ENCODE measurements around the gene KRTAP4-8. TPM values are rescaled to one million over a fixed set of nuclear protein-coding genes. Genes with fewer than 3 reads are reported as not detected.
A peak's percentile ranks its signal among the peaks of the same experiment; 100 is the strongest.
"Not testable (repeated sequence)": the region's sequence is repeated elsewhere in the genome, so short reads cannot be mapped to it uniquely, and the experiment has no call there.

Gene KRTAP4-8
- total RNA-seq, 1 experiment from 2014 or later: not detected

DNA sequence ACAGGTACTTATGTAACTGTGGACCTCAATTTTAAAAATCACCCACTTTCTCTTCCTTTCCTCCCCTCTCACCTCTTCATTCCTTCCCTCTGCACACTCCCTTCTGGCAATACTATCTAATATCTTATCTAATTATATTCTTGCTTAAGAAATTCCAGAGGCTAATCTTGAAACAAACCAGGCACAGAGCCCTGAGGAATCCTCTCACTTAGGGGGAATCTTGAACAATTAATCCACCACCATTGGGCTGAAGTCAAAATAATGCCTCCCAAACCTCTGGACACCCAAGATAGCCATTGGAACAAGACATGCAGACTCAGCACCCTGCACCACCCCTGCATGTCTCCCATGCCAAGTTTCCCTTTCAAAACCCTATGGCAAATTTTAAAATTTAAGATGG lies 43.4 kb upstream of the KRTAP4-8 start:
- no peaks in the 10 kb centered on the region for H3K27me3 ChIP-seq (ENCODE audit: low read length)
- no peaks in the 10 kb centered on the region for H3F3A ChIP-seq (ENCODE audit: low read length, unreplicated experiment)
- intact Hi-C loops (cut with micrococcal nuclease): no loop called here
- no peaks in the 10 kb centered on the region for H3K79me2 ChIP-seq (ENCODE audit: low read length)
- ATAC-seq: no peak
- H2AFZ ChIP-seq (ENCODE audit: low read length): no peak overlapping the region
- TF ChIP-seq, protein P1, sequence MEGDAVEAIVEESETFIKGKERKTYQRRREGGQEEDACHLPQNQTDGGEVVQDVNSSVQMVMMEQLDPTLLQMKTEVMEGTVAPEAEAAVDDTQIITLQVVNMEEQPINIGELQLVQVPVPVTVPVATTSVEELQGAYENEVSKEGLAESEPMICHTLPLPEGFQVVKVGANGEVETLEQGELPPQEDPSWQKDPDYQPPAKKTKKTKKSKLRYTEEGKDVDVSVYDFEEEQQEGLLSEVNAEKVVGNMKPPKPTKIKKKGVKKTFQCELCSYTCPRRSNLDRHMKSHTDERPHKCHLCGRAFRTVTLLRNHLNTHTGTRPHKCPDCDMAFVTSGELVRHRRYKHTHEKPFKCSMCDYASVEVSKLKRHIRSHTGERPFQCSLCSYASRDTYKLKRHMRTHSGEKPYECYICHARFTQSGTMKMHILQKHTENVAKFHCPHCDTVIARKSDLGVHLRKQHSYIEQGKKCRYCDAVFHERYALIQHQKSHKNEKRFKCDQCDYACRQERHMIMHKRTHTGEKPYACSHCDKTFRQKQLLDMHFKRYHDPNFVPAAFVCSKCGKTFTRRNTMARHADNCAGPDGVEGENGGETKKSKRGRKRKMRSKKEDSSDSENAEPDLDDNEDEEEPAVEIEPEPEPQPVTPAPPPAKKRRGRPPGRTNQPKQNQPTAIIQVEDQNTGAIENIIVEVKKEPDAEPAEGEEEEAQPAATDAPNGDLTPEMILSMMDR (conservative IDR thresholded peaks at IDR 0.05; ENCODE audit: low read depth, low read length): no peak
- TF ChIP-seq EZH2 (IDR thresholded peaks at IDR 0.05; ENCODE audit: low read length, unreplicated experiment) (no peak), EZH2phosphoT487 (IDR thresholded peaks at IDR 0.05; ENCODE audit: borderline replicate concordance, low read length) (no peak)
- H3K27ac ChIP-seq (ENCODE audit: low read length): peak overlapping the region; percentile 64
- peaks cover 6% of the 10 kb centered on the region; the same call in 1 of the 2 replicates for H3K9me3 ChIP-seq (ENCODE audit: low read length)
- H3K4me2 ChIP-seq (ENCODE audit: low read length): no peak overlapping the region
- ChIA-PET CTCF (no interaction called here), POLR2A (ENCODE audit: unreplicated experiment) (interaction anchor here (0.5 kb wide), 2 partner anchors 224 to 833 kb away, joined by 3 to 6 read pairs; no protein-coding TSS in a partner anchor)
- H4K20me1 ChIP-seq (ENCODE audit: low read length): no peaks in the 10 kb centered on the region
- no TSS peak for BruUV-seq (replicated peaks)
- no peak overlapping the region for H3K9ac ChIP-seq (ENCODE audit: low read length)
- no peak for DNase-seq
- peaks cover 14% of the 10 kb centered on the region; the same call in 1 of the 2 replicates for H3K4me1 ChIP-seq (ENCODE audit: insufficient read depth, low read length)
- no peak overlapping the region for H3K4me3 ChIP-seq (ENCODE audit: low read length)
- H3K36me3 ChIP-seq (ENCODE audit: low read depth, low read length): peaks cover 3% of the 10 kb centered on the region; the same call in 1 of the 2 replicates
- H3K9me2 ChIP-seq (replicated peaks; ENCODE audit: low read length): no peaks in the 10 kb centered on the region

DNA sequence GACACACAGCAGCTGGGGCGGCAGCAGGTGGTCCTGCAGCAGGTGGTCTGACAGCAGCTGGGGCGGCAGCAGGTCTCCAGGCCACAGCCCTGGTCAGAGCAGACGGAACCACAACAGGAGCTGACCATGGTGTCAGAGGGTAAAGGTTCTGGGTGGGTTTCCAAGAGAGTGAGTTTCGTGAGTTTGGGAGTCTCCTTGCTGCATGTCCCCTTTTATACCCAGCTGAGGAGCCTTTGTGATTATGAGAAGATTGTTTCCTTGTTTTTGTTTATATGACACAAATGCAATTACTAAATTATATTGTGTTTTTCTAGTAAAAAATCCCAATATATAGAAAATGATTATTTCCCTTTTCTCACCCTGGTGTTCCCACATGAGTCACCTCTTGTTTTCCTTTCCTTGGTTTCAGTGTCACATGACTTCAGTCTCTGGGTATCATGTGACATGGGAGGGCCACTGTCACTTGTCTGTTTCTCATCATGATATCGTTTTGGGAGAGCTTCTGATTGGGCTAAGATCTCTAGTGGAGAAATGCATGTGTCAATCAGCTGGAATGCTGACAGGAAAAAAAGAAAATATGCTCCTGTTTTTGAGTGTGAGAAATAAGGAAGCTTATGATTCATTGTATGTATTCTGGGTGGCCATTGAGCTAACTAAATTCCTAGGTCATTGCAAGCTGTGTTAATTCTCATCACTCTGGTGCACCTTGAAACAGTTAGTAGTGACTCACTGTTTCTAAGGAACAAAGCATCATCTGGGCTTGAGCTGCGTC lies 42.6 kb upstream of the KRTAP4-8 start, which contains the start of gene KRTAP4-6:
Gene KRTAP4-6 (minus strand): TSS at position 185 of the 772 bp plus-strand sequence. CDS start 57 bp downstream, at position 128.
- H4K20me1 ChIP-seq (ENCODE audit: low read length): no peaks in the 10 kb centered on the region
- no TSS peak for BruUV-seq (replicated peaks)
- H3K9me2 ChIP-seq (replicated peaks; ENCODE audit: low read length): no peaks in the 10 kb centered on the region
- DNase-seq (peak; percentile 86), ATAC-seq (peak; percentile 76)
- H3K36me3 ChIP-seq (ENCODE audit: low read depth, low read length): peaks cover 3% of the 10 kb centered on the region; the same call in 1 of the 2 replicates
- CTCF ChIA-PET: interaction anchor here (0.7 kb wide), 1 partner anchor 218 kb away, joined by 4 read pairs; no protein-coding TSS in a partner anchor
- H3K9ac ChIP-seq (ENCODE audit: low read length): 0 out of 2 replicates have a peak within 1 kb of the TSS, but pooled peaks have one; percentile 8
- POLR2A ChIA-PET (ENCODE audit: unreplicated experiment): interaction anchor here (0.5 kb wide), 2 partner anchors 223 to 834 kb away, joined by 3 to 6 read pairs; no protein-coding TSS in a partner anchor
- no peak within 1 kb of the TSS for H3K4me3 ChIP-seq (ENCODE audit: low read length)
- peaks cover 14% of the 10 kb centered on the region; the same call in 1 of the 2 replicates for H3K4me1 ChIP-seq (ENCODE audit: insufficient read depth, low read length)
- H3F3A ChIP-seq (ENCODE audit: low read length, unreplicated experiment): no peaks in the 10 kb centered on the region
- no peak within 1 kb of the TSS for H2AFZ ChIP-seq (ENCODE audit: low read length)
- H3K4me2 ChIP-seq (ENCODE audit: low read length): no peak within 1 kb of the TSS
- H3K79me2 ChIP-seq (ENCODE audit: low read length): no peaks in the 10 kb centered on the region
- H3K27me3 ChIP-seq (ENCODE audit: low read length): no peaks in the 10 kb centered on the region
- peaks cover 6% of the 10 kb centered on the region; the same call in 1 of the 2 replicates for H3K9me3 ChIP-seq (ENCODE audit: low read length)
- H3K27ac ChIP-seq (ENCODE audit: low read length): peak within 1 kb of the TSS; percentile 64
- intact Hi-C loops (cut with micrococcal nuclease): loop anchor here (1.0 kb wide), 1 partner anchor 8 kb away; no protein-coding TSS in a partner anchor
- TF ChIP-seq EZH2phosphoT487 (IDR thresholded peaks at IDR 0.05; ENCODE audit: borderline replicate concordance, low read length): no peak
- no peak for TF ChIP-seq EZH2 (IDR thresholded peaks at IDR 0.05; ENCODE audit: low read length, unreplicated experiment)
- TF ChIP-seq, protein P1 (conservative IDR thresholded peaks at IDR 0.05; ENCODE audit: low read depth, low read length): no peak

DNA sequence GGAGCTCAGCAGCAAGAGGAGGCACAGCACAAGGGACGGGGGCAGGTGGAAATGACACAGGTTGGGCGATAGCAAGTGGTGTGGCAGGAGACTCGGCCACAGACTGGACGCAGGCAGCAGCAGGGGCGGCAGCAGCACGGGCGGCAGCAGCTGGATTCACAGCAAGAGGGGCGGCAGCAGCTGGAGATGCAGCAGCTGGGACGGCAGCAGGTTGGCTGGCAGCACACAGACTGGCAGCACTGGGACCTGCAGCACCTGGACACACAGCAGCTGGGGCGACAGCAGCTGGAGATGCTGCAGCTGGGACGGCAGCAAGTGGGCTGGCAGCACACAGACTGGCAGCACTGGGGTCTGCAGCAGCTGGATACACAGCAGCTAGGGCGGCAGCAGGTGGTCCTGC lies 41.9 kb upstream of the KRTAP4-8 start:
- H3F3A ChIP-seq (ENCODE audit: low read length, unreplicated experiment); H2AFZ ChIP-seq (ENCODE audit: low read length); H3K4me3 ChIP-seq (ENCODE audit: low read length); DNase-seq; POLR2A ChIA-PET (ENCODE audit: unreplicated experiment); H3K9me3 ChIP-seq (ENCODE audit: low read length); H3K36me3 ChIP-seq (ENCODE audit: low read depth, low read length); H3K9ac ChIP-seq (ENCODE audit: low read length); H3K79me2 ChIP-seq (ENCODE audit: low read length); H3K9me2 ChIP-seq (replicated peaks; ENCODE audit: low read length); BruUV-seq (replicated peaks); H4K20me1 ChIP-seq (ENCODE audit: low read length); H3K27me3 ChIP-seq (ENCODE audit: low read length); ATAC-seq; CTCF ChIA-PET; H3K4me2 ChIP-seq (ENCODE audit: low read length): not testable (repeated sequence)
- H3K4me1 ChIP-seq (ENCODE audit: insufficient read depth, low read length): peaks cover 14% of the 10 kb centered on the region; the same call in 1 of the 2 replicates
- peak overlapping the region; percentile 64 for H3K27ac ChIP-seq (ENCODE audit: low read length)
- intact Hi-C loops (cut with micrococcal nuclease): loop anchor here (1.0 kb wide), 1 partner anchor 8 kb away; no protein-coding TSS in a partner anchor

Data from PC-3 (cell line).